Gastrocnemius medialis (tissue), 4 donors: Measurements from ENCODE around the gene SKIDA1.

Experiments
- CTCF ChIP-seq, 5 experiments: fragments of 450-650 bp in 3 of 5; fragments of 200-600 bp in 2 of 5; sonication (generic) in 2 of 5; IDR thresholded peaks in 4 of 5; conservative IDR thresholded peaks in 1 of 5; 1 replicate in 4 of 5; 2 replicates in 1 of 5; pipeline ENCODE4 v1.5.1; 2016 to 2019; ENCODE audit warnings: antibody characterized with exemption in 5 of 5, mild to moderate bottlenecking in 3 of 5, moderate library complexity in 3 of 5
- POLR2A ChIP-seq, 2 donors: fragments of 450-650 bp; IDR thresholded peaks; one replicate each; pipeline ENCODE4 v1.6.1; 2017; ENCODE audit warnings: antibody characterized with exemption in 2 of 2, mild to moderate bottlenecking in 2 of 2, moderate library complexity in 2 of 2

- no peak for TF ChIP-seq CTCF (IDR thresholded peaks at IDR 0.05 in 4 of 5, conservative IDR thresholded peaks at IDR 0.05 in 1 of 5)
- no peak for TF ChIP-seq POLR2A (IDR thresholded peaks at IDR 0.05)
Measured at GRCh38 chr10:21473541-21473940, 51.9 kb downstream of the SKIDA1 start.
